Endothelial cell of umbilical vein (primary cell): Measurements from ENCODE around the gene DNAJC11.

ENCODE experiments used
- EZH2 ChIP-seq: IDR thresholded peaks from 2 replicates; pipeline ENCODE4 v1.6.1; 2012; ENCODE audit warnings: borderline replicate concordance, low read depth, mild to moderate bottlenecking, moderate library complexity, low read length, inconsistent platforms; ENCODE audit not compliant: severe bottlenecking
- FOS ChIP-seq: IDR thresholded peaks from 2 replicates; pipeline ENCODE4 v1.6.1; 2011; ENCODE audit warnings: mild to moderate bottlenecking, low read length, moderate library complexity, borderline replicate concordance; ENCODE audit not compliant: insufficient read depth
- GATA2 ChIP-seq: IDR thresholded peaks from 2 replicates; pipeline ENCODE4 v1.7.0; 2011; ENCODE audit warnings: low read depth, mild to moderate bottlenecking, moderate library complexity, mixed read lengths, low read length; ENCODE audit not compliant: insufficient read length, insufficient read depth
- JUN ChIP-seq: IDR thresholded peaks from 2 replicates; pipeline ENCODE4 v1.6.1; 2011; ENCODE audit warnings: borderline replicate concordance, low read depth; ENCODE audit not compliant: insufficient read length, insufficient read depth
- MYC ChIP-seq: IDR thresholded peaks from one replicate; pipeline ENCODE4 v1.6.1; 2011; ENCODE audit warnings: mild to moderate bottlenecking, low read depth, low read length
- POLR2A ChIP-seq: IDR thresholded peaks from 2 replicates; pipeline ENCODE4 v1.6.1; 2012; ENCODE audit warnings: low read depth, mild to moderate bottlenecking, control low read depth, low read length
- POLR2AphosphoS5 ChIP-seq: IDR thresholded peaks from 2 replicates; pipeline ENCODE4 v1.6.1; 2012; ENCODE audit warnings: low read depth, mild to moderate bottlenecking, control low read depth, low read length, moderate library complexity; ENCODE audit not compliant: insufficient read depth
- TF ChIP-seq, protein P1 (sequence below), 2 donors: IDR thresholded peaks; 1 replicate in 1 of 2; 2 replicates in 1 of 2; pipeline ENCODE4 v1.5.1; 2011; ENCODE audit warnings: low read length in 2 of 2, mild to moderate bottlenecking in 2 of 2, moderate library complexity in 2 of 2, control low read depth in 1 of 2, inconsistent platforms in 1 of 2, low read depth in 1 of 2; ENCODE audit not compliant: insufficient read depth in 1 of 2; ENCODE audit errors: extremely low read depth in 1 of 2
- TF ChIP-seq, protein P2 (sequence below): IDR thresholded peaks from 2 replicates; pipeline ENCODE4 v1.6.1; 2011; ENCODE audit not compliant: insufficient read depth, insufficient read length

DNA sequence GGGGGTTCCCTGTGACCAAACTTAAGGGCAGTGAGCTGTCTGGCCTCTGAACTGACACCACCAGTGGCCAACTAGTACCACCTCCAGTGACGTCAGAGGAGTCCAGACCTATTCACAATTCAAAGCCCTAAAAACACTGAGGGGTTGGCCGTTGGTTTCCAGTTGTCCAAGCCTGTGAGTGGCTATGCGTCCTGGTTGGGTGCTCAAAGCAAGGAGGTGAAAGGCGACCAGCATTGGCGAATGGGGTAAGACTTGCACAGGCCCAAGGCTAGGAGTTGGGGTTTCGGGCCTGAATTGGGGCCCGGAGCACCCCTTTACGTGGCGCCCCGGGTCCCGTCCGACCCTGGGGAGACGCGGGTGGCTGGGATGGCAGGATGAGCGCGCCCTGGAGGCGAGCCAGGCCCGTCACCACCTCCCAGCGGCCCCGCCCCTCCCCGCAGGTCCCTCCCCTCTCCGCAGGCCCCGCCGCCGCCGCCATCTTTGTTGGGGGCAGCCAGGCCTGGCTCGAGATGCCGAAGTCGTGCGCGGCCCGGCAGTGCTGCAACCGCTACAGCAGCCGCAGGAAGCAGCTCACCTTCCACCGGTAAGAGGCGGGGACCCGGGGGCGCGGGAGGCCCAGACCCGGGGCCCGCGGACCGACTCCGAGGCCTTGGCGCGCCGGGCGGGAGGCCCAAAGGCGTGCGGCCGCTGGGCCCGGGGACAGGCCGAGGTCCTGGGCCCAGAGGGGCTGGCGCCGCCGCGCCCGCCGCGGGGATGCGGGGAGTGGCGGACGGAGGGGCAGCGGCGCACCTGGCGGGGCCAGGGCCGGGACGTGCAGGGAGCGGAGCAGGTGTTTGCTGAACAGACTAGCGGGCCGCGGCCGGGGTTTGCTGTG, 76.7 kb downstream of the DNAJC11 start, which contains the start of gene THAP3:
- TF ChIP-seq EZH2 (no peak), POLR2A (no peak), POLR2AphosphoS5 (peak; percentile 47), JUN (no peak), GATA2 (no peak), MYC (no peak), FOS (no peak)
- TF ChIP-seq, protein P1, sequence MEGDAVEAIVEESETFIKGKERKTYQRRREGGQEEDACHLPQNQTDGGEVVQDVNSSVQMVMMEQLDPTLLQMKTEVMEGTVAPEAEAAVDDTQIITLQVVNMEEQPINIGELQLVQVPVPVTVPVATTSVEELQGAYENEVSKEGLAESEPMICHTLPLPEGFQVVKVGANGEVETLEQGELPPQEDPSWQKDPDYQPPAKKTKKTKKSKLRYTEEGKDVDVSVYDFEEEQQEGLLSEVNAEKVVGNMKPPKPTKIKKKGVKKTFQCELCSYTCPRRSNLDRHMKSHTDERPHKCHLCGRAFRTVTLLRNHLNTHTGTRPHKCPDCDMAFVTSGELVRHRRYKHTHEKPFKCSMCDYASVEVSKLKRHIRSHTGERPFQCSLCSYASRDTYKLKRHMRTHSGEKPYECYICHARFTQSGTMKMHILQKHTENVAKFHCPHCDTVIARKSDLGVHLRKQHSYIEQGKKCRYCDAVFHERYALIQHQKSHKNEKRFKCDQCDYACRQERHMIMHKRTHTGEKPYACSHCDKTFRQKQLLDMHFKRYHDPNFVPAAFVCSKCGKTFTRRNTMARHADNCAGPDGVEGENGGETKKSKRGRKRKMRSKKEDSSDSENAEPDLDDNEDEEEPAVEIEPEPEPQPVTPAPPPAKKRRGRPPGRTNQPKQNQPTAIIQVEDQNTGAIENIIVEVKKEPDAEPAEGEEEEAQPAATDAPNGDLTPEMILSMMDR (IDR thresholded peaks at IDR 0.05; ENCODE audit: extremely low read depth in 1 of 2, insufficient read depth in 1 of 2, low read depth in 1 of 2, low read length in 2 of 2): no peak
- TF ChIP-seq, protein P2, sequence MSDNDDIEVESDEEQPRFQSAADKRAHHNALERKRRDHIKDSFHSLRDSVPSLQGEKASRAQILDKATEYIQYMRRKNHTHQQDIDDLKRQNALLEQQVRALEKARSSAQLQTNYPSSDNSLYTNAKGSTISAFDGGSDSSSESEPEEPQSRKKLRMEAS: no peak
